GM19238 (cell line): ENCODE data around the gene ODAD4.

Source experiments
- DNase-seq: peaks from one replicate; pipeline ENCODE4 v3.0.0; 2011; ENCODE audit warnings: low spot score; ENCODE audit not compliant: insufficient read length

The ODAD4 gene, protein sequence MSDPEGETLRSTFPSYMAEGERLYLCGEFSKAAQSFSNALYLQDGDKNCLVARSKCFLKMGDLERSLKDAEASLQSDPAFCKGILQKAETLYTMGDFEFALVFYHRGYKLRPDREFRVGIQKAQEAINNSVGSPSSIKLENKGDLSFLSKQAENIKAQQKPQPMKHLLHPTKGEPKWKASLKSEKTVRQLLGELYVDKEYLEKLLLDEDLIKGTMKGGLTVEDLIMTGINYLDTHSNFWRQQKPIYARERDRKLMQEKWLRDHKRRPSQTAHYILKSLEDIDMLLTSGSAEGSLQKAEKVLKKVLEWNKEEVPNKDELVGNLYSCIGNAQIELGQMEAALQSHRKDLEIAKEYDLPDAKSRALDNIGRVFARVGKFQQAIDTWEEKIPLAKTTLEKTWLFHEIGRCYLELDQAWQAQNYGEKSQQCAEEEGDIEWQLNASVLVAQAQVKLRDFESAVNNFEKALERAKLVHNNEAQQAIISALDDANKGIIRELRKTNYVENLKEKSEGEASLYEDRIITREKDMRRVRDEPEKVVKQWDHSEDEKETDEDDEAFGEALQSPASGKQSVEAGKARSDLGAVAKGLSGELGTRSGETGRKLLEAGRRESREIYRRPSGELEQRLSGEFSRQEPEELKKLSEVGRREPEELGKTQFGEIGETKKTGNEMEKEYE

DNA sequence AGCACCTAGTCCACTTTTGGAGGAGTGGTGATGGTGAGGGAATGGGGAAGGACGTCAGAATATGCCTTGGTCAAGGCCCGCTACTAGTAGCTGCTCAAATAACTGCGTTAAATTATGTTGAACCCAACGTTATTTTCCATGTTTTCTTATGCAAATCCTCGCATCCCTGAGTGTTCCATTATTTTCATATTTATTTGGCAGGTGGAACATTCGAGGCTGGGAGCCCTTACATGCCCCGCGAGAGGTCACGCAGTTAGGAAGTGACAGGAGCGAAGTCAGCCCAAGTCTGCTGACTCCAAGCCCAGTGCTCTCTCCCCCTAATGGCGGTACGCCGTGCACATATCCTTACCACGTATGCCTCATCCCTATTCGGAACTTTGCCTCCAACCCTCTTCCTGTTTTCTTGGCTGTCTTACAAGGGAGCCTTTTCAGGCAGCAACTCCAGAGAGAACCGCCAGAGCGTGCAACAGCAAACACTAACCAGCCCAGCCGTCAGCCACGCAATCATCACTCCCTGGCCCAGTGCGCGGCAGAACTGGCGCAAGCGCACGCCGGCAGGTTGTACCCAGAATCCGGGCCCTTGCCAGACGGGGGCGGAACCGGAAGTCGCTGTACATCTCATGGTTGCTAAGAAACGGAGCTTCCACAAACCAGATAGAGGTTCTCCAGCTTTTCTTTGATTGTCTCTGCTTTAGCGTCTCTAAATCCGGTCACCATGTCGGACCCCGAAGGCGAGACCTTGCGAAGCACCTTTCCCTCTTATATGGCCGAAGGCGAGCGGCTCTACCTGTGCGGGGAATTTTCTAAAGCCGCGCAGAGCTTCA, at the start of gene ODAD4:
ODAD4 (plus strand) TSS at position 609 of the 824 bp plus-strand sequence; CDS start at position 716, 107 bp downstream.
- DNase-seq = peak; percentile 92

DNA sequence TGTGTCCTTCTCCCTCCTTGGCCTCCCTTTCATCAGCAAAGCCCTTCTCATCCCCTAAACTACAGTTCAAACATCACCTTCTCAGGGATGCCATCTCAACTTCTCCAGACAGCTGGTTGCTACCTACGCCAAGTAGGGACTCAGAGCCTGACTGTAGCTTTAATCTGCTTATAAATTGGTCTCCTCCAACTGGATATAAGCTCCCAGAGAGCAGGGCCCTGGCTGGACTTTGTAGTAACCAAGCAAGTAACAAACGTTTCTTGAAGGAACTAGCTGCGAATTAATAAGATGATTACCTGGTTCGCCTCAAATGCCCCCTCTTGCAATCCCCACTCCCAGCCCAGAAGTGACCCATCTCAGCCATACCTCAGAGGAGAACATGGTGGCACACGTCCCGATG, 47.7 kb upstream of the ODAD4 start:
- DNase-seq = no peak

DNA sequence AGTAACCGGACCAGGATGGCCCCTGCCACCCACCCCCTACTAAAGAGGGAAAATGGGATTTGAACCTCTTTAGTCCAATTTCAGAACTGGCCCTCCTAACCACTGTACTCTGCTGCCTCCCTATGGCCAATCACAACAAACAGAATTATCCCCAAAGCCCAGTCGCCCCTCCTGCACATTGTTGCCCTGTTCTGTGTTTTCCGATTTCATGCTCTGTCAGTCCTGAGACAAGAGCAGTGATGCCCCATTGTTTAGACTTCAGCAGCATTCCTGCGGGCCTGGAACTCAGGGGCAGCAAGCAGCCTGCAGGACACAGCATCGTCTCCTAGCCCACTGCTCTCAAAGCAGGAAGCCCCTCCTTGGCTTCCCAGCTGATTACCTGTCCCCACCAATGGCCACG, 44.7 kb upstream of the ODAD4 start:
- DNase-seq = no peak

DNA sequence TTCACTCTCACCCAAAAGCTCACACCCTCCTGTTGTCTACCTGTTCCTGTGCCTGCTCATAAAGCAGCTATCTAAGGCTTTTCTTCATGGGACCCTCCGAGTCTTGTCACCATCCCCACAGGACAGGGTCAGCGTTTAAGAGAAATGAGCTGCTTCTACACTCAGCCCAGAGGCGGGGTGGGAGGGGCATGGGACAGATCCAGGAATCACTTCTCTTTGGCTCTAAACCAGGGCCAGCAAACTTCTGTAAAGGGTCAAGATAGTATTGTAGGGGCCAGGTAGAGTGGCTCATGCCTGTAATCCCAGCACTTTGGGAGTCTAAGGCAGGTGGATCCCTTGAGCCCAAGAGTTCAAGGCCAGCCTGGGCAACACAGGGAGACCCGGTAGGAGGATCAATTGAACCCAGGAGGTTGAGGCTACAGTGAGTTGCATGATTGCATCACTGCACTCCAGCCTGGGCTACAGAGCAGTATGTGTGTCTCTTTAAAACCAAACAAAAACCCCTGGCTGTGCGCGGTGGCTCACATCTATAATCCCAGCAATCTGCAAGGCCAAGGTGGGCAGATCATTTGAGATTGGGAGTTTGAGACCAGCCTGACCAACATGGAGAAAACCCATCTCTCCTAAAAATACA, 42.0 kb upstream of the ODAD4 start:
- DNase-seq = no peak

DNA sequence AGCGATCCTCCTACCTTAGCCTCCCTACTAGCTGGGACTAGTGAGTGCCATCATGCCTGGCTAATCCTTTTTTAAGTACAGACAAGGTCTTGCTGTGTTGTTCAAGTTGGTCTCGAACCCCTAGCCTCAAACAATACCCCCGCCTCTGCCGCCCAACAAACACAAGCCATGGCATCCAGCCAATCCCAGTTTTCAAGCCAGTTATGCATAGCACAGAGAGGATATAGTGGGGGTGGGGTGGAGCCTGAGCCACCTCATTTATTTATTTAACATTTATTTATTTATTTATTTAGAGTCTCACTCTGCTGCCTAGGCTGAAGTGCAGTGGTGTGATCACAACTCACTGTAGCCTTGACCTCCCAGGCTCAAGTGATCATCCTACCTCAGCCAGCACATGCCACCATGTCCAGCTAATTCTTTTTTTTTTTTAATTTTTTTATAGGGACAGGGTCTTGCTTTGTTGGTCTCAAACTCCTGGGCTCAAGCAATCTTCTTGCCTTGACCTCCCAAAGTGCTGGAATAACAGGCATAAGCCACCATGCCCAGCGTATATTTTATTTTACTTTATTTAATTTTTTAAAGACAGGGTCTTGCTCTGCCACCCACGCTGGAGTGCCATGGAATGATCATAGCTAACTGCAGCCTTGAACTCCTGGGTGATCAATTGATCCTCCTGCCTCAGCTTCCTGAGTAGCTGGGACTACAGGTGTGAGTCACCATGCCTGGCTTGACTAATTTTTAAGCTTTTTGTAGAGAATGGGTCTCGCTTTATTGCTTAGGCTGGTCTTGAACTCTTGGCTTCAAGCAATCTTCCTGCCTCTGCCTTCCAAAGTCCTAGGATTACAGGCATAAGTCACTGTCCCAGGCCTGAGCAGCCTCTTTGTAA, 39.0 kb upstream of the ODAD4 start:
- no peak for DNase-seq

DNA sequence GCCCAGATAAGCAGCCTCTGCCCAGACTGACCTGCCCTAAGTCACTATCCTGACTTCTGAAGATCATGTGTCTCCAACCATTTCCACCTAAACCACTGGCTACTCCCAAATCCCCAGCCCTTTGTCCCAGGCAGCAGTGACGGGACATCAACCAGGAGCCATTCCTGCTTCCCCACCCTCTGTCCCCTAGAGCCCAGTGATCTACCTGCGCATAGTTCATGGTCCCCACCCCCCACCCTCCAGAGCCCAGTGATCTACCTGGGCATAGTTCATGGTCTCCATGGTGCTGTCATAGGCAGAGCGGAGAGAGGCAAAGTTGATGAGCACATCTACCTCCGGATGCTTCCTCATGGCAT, 38.4 kb upstream of the ODAD4 start:
- DNase-seq = no peak

DNA sequence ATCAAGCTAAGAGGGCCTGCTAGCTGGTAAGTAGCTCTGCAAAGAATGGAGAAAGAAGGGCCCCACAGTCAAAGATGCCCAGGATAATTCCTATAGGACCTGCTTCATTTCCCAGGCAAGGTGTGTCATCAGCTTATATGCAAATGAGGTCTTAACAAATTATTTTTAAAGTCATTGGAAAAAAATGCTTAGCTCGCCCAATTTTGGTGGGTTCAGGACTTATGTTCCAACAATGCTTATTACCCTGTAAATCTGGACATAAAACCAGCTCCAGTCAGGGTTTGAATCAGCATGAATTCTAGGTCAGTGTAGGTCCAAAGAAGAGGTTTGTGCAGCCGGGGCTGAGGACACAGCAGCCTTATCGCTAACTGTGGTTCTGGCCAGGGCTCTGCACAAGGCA, 37.0 kb upstream of the ODAD4 start:
- DNase-seq = no peak

DNA sequence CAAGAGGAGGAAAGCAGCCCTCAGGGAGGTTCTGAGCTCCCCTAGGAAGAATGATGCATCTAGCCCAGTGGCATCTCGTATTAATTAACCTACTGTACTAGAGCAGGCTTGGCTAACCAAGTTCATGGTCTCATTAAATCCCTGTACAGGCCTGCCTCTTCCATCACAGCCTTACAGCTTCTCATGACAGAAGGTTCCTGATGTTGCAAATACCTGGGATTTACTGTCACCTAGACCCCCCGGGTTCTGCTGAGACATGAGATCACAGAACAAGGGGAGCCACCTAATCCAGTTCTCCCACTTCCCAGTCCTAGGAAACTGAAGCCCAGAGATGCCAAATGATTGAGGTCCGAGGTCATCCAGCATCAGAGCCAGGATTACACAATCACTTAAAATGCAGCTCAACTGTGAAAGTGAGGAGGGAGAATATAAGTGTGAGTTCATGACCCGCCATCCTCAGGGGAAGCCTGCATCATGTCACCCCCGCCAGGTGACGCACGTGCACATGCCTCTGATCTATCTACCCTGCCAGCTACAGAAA, 35.6 kb upstream of the ODAD4 start:
- DNase-seq = no peak

DNA sequence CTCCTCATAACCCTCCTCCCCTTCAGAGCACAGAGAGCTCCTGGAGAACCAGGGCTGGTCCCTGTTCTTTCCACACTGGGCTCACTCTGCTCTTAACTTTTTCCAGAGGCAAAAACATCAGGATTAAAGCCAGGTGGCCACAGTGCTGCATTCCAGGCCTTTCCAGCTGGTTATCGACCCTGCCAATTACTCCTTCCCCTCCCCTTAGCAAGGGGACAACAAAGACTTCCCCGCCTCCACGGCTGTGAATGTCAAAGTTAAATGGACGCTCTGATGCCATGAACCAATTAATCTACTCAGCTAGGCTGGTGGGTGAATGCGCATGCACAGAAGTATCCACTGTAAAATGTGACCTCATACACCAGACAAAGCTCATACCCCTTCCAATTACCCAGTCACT, 34.8 kb upstream of the ODAD4 start:
- DNase-seq = no peak

DNA sequence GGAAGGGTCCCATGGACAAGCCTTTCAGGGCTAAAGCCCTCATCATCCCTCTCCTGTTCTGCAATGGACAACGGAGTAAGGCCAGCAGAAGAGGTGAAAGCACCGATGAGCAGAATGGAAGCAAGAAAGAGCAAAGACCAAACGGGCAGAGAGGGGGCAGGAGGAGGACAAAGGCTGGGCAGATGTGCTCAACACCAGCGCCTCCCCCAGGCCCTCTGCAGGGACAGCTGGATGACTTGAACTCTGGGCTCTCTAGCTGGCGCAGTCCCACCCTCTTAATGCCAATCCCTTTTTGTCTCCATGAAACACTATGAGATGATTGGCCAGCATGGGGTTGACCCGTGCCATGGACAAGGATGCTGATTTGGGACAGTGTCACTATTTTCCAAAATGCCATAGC, 33.7 kb upstream of the ODAD4 start:
- DNase-seq = no peak

DNA sequence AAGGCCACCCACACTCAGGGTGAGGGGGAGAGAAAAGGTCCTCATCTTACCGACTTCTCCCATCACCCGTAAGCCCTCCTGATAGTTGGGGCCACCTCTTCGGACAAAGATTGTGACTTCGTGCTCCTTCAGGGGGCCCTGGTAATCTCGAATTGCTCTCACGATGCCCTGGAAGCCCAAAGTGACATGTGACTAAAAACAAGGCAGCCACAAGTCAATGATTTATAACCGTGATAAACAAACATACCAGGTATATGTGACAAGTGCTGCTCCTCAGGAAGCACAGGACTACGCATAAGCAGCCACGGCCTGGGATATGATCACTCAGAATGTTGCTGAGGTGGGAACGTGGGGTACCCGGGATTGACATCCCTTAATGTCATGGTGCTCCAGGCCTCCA, 28.8 kb upstream of the ODAD4 start:
- DNase-seq = no peak

DNA sequence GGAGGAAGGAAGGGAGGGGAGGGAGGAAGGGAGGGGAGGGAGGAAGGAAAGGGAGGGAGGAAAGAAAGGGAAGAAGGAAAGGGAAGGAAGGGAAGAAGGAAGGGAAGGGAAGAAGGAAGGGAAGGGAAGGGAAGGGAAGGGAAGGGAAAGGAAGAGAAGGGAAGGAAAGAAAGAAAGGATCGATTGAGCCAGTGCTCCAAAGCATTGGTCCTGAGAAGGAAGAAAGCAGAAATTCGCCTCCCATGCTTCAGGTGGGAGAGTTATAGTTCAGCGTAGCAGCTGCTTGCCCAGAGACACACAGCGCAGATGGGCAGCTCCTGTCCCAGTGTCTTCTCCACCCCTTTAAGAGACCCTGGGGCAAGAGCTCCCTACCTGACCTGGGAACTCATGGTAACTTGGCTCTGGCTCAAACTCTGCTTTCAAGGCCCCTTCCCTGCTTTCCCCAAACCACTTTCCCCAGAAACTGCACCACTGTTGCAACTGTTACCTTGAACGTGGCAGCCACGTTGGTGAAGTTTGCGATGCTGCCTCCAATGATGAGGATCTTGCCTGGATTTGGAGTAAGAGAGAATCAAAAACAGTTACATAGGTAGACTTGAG, 26.1 kb upstream of the ODAD4 start:
- DNase-seq = no peak

DNA sequence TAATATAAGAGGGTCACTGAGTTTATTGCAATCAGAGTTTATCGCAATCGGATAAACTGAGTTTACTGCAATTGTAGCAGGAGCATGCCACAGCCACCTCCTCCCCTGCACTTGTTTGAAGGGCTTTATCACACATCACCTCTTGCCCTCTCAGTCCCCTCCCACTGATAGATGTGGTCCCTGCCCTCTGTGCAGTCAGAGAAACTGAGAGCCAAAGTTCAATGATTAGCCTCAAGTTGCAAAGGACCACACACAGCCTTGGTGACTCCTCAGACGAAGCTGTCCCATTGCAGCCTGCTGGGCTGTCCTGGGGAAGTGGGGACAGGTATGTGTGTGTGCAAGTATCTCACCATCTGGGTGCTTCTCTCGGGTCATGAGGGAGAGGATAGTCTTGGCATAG, 25.2 kb upstream of the ODAD4 start:
- no peak for DNase-seq

DNA sequence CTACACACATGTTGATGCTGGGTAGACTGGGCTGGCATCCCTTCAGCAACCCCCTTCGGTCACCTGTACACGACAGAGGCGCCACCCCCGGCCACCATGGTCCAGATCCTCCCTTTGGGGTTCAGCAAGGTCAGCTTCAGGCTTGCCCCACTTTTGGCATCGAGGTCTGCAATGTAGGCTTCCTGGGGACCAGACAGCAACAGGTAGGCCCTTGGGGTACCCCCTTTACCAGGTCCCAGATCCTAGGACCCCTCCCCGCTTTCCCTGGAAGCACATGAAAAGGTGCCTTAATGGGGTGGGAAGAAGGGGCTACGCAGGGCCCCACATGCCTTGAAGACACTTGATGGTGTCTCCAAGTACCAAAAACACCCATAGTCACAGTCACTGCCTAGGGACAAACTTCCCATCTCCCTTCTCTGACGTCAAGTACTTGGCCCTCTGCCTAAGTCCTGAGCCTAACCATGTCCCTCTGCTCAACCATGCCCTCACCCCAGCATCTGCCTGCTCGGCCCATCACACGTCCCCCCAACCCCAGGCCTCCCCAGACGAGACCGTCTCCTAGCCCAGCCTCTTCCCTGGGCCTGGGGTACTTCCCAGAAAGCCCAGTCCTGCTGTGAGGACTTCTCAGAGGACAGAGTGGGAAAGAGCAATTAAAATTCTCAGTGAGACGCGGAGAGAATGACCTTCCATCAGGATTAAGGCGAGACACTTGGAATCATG, 23.8 kb upstream of the ODAD4 start:
- DNase-seq = no peak

DNA sequence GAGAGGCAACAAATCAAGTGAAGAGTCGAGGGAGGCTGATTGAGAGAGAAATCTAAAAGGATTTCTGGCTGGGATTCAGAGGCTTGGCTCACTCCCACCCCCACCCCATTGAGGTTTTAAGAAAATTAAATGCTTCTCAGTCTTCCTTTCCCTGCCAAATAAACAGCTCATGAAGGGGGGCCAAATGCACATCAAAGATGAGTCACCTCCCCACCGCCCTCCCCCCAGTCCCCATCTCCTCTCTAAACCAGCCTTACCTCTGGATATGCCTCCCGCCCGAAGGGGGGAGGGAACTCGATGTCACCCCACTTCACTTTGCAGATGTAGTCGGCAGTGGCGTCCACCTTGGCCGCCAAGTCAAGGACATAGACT, 23.2 kb upstream of the ODAD4 start:
- no peak for DNase-seq

DNA sequence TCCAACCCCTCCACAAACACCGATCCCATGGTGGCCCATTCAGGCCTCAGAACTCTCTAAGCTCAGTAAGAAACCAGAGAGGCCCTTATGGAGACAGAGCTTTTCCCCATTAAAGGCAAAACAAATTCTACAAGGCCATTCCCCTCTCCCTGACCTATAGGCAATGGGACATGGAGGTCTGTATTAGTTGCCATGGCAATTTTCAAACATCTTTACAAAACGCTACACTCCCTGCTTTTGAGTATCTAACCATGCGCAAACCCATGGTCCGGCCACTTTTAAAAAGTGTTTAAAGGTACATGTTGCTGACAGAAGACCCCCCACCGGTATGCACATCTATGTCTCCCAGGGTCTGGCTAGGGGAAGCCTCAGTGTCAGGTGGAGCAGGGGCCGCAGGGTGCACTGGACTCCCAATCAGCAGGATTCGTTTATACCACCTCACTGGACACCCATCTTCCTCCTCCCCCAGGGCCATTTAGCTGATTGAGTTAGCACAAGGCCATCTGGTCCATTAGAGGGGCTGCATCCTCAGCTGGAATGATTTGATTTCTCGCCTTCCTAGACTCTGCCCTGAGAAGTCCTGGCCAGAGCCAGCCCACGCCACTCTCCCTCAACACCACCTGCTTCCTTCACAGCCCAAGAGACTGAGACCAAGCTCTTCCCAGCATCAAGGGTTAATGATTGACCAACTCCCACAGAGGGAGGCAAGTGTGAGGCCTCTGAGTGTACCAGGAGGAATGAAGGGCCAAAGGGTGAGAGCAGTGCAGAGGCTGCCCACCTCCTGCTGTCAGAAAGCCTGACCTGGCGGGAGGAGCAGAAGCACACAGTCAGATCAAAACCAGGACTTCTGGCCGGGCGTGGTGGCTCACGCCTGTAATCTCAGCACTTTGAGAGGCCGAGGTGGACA, 22.5 kb upstream of the ODAD4 start:
- no peak for DNase-seq

DNA sequence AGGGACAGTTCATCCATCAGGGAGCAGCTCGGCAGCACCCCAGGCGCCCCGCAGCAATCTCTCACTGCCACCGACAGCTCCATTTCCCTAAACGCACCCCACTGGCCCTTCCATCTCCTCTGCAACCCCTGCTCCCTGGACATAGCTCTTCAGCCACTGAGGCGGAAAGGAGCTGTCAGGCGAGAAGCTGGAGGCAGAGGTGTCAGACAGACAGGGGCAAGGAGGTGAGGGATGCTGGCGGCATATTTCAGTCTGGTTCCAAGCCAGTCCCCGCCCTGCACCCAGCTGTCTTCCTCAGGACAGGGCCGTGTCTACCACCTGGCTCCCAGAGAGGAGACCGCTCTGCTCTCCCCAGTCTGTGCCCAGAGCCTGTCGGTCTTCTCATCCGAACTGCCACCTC, 21.3 kb upstream of the ODAD4 start:
- DNase-seq = no peak

DNA sequence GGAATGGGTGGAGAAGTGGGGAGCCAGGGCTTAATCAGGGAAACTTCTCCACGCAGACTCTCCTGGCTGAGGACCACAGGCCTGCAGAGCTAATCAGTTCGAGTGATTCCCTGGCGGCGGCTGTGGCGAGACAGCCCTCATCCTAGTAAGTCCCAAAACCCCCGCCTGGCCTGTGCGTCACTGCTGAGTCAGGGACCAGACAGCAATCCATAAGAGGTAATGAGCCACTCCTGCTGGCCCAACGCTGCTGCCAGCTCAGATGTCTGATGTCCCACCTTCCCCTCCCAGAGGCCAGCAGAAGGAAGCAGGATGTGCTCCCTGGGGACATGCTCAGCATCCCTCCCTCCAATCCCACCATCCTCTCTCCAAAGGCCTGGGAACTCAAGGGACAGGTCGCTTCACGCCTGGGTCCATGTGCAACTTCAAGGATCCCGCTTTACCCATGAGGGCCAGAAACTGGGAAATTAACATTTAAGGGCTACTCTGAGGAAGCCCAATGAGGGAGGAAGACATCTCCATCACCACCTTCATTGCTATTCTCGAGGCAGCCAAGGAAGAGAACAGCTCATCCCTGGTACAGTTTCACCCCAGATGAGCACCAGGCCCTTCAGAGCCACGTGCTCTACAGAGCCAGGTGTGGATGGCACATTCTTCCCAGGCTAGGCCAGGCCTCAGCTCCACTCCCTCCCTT, 19.6 kb upstream of the ODAD4 start:
- DNase-seq = no peak
